GM12872 (cell line): ENCODE measurements around the gene PDZD7.

ENCODE experiments used
- TF ChIP-seq, protein P1 (sequence below): IDR thresholded peaks from 3 replicates; pipeline ENCODE4 v1.5.1; 2011; ENCODE audit warnings: low read depth, mild to moderate bottlenecking, low read length, moderate library complexity; ENCODE audit not compliant: insufficient read depth

Gene PDZD7

DNA sequence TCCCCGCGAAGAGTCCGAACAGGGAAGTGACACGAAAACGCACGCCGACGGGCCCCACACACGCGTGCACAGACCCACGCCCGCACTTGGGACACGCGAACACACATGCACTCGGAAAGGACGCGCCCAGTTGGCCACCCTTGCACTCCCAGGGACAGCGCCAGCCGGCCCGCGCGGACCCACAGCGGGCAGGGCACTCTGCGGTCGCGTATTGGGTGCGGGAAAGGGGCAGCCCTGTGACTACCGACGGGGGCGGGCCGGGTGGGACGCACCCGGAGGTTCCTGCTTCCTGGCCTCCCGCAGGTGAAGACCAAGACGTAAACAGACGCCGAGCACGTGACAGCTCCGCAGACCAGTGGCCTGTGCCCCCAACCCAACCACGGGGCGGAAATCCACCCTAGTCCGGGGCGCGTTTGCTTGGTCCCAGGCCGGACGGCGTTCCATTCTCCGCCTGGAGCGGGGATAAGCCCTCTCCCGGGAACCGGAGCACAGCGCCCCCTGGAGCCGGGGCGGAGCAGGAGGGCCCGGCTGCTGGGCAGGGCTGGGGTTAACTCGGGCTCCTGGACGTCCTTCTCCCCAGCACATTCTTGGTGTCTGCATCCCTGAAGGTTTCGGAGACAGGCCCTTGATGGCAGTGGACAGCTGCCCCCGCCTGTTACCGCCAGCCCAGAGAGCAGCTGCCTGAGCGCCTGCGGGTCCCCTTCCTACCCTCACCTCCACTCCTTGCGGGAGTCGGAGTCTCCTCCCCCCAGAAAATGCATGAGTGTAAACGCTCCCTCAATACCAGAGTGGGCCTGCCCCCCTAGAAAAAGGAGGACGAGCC is 33.4 kb downstream of the PDZD7 start:
- TF ChIP-seq, protein P1, sequence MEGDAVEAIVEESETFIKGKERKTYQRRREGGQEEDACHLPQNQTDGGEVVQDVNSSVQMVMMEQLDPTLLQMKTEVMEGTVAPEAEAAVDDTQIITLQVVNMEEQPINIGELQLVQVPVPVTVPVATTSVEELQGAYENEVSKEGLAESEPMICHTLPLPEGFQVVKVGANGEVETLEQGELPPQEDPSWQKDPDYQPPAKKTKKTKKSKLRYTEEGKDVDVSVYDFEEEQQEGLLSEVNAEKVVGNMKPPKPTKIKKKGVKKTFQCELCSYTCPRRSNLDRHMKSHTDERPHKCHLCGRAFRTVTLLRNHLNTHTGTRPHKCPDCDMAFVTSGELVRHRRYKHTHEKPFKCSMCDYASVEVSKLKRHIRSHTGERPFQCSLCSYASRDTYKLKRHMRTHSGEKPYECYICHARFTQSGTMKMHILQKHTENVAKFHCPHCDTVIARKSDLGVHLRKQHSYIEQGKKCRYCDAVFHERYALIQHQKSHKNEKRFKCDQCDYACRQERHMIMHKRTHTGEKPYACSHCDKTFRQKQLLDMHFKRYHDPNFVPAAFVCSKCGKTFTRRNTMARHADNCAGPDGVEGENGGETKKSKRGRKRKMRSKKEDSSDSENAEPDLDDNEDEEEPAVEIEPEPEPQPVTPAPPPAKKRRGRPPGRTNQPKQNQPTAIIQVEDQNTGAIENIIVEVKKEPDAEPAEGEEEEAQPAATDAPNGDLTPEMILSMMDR = peak; percentile 90

DNA sequence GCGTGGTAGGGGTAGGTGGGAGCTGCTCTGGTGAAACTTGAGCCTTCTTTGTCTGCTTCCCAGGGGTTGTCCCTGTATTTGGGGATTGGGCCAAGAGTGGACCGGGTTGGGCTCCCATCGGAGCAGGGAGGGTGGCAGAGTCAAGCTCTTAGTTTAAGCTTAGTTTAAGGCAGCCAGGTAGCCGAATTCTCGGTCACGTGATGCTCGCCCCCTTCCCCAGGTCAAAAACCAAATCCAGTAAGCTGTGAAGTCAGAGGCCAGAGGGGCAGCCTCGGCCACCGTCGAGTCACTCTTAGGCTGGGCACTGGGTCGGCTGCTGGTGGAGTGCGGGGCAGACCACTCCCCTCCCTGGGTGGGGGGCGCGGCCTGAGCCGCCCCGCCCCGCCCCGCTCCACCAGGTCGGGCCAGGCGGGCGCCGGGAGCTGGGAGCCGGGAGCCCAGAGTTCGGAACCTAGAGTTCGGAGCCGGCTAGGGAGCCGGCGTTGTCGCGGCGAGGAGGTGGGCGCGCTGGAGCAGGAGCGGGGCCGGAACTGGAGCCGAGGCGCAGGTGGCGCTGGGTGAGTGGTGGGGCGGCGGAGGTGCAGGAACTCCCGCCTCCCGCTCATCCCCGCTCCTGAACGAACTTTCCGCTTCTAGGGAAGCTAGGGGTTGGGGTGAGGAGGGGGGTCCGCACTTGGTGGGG is 34.1 kb downstream of the PDZD7 start:
- TF ChIP-seq, protein P1 = no peak

DNA sequence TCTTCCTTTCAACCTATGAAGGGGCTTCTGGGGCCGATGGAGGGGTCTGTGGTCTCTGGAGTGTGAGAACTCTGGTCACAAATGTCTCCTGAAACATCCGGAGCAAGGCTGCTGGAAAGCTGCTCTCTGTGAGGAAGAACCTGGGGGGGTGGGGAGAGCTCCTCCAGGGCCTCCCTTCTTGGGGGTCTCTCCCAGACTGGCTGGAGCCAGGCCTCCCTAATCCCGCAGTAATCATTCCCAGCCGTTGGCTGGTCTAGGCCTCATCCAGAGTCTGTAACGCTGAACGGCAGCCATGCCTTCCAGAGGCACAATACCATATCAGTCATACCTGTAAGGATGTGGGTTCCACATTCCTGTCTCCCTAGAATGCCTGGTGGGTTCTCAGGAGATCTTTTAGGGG is 35.7 kb downstream of the PDZD7 start:
- TF ChIP-seq, protein P1 = no peak

DNA sequence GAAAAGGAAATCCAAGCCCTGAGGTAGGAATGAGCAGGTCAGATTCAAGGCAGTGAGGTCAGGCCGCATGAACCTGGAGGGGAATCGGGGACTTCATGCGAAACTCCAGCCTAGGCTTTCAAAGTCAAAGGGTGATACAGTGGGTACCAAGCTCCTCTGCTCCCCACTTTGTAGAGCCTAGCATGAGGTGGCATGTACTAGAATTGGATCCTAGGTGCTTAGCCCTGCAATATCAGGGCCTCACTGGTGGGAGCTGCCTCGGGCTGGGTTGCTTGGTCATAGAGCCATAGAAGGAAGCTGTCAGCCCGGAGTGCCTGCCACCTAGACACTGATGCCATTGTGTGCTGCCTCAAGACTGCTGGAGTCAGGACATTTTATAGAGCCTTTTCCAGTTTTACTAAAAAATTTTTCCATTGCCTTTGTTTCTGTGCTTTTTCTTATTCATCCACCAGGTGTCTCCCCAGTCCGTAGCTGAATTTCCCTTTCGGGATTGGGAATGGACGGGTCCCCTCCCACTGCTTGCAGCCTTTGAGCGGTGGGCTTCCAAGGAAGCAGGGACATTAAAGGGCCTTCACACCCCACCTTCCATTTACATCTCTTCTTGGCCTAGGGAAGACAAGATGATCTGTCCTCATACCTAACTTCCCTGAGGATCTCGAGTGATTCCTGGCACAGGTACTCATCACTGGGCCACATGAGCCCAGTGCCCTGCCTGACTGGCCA is 36.8 kb downstream of the PDZD7 start:
- TF ChIP-seq, protein P1 = 0 out of 3 replicates have a peak, but pooled peaks have one; percentile 26

DNA sequence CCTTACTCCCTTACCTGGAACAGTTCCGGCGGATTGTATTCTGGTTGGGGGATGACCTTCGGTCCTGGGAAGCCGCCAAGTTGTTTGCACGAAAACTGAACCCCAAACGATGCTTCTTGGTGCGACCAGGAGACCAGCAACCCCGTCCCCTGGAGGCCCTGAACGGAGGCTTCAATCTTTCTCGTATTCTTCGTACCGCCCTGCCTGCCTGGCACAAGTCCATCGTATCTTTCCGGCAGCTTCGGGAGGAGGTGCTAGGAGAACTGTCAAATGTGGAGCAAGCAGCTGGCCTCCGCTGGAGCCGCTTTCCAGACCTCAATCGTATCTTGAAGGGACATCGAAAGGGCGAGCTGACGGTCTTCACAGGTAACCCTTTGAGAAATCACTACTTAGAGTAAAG is 41.8 kb downstream of the PDZD7 start:
- TF ChIP-seq, protein P1 = no peak

DNA sequence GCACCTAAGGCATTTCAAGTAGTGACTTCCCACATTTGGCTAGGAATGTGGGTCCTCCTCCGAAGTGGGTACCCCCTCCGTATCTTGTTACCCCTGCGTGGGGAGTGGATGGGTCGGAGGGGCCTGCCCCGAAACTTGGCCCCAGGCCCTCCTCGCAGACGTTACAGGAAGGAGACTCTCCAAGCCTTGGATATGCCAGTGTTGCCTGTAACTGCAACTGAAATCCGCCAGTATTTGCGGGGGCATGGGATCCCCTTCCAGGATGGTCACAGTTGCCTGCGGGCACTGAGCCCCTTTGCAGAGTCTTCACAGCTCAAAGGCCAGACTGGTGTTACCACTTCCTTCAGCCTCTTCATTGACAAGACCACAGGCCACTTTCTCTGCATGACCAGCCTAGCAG is 42.8 kb downstream of the PDZD7 start:
- TF ChIP-seq, protein P1 = no peak

DNA sequence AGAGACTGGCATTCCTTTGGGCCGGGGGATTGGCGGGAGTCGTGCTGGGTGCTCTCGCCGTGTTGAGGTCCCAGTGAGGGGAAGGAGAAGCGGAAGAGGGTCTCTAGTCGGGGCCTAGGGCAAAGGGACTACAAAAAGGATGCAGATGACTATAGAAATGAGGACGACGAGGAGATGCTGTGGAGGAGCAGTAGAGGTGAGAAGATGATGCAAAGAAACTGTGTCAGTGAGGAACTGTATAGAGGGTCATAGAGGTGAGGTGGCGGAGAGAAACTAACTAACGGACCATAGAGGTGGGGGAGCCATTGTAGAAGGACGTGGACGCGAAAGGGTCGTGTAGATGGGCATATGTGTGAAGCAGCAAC is 43.3 kb downstream of the PDZD7 start:
- TF ChIP-seq, protein P1 = no peak
